Gastroesophageal sphincter (tissue), 4 donors: ENCODE results near the gene TFEC. TPM values are rescaled to one million over a fixed set of nuclear protein-coding genes. Genes with fewer than 3 reads are reported as not detected.

Source experiments
- ATAC-seq: fragments of 150-250 bp; one replicate; pipeline ENCODE4 v1.9.1; 2016; ENCODE audit warnings: mild to moderate bottlenecking, moderate library complexity
- H3K27ac ChIP-seq, 4 donors: fragments of 200-600 bp; sonication (generic) in 3 of 4; 1 replicate in 3 of 4; 2 replicates in 1 of 4; pipeline ENCODE4 v1.5.1; 2016 to 2019
- H3K27me3 ChIP-seq: fragments of 200-600 bp; sonication (generic); one replicate; pipeline ENCODE4 v1.5.1; 2019
- H3K36me3 ChIP-seq, 2 donors: fragments of 200-600 bp; sonication (generic); one replicate each; pipeline ENCODE4 v1.5.1; 2019; ENCODE audit warnings: control low read depth in 1 of 2
- H3K4me1 ChIP-seq, 3 donors: fragments of 200-600 bp; sonication (generic); 1 replicate in 2 of 3; 2 replicates in 1 of 3; pipeline ENCODE4 v1.5.1; 2016 to 2019; ENCODE audit warnings: control low read depth in 2 of 3
- H3K4me3 ChIP-seq, 2 donors: fragments of 200-600 bp; sonication (generic); one replicate each; pipeline ENCODE4 v1.5.1; 2019; ENCODE audit warnings: mild to moderate bottlenecking in 1 of 2, moderate library complexity in 1 of 2
- H3K9me3 ChIP-seq, 3 donors: fragments of 200-600 bp; sonication (generic); one replicate each; pipeline ENCODE4 v1.5.1; 2017 to 2019; ENCODE audit warnings: control low read depth in 2 of 3
- CTCF ChIP-seq, 4 experiments: fragments of 200-600 bp in 2 of 4; fragments of 450-650 bp in 2 of 4; sonication (generic) in 1 of 4; IDR thresholded peaks; one replicate each; pipeline ENCODE4 v1.5.1; 2017 to 2019; ENCODE audit warnings: antibody characterized with exemption in 4 of 4, mild to moderate bottlenecking in 2 of 4, moderate library complexity in 2 of 4
- EP300 ChIP-seq: sonication (generic); formaldehyde crosslinking; IDR thresholded peaks from one replicate; pipeline ENCODE4 v1.6.1; 2017; ENCODE audit warnings: antibody characterized with exemption, mild to moderate bottlenecking
- POLR2A ChIP-seq, 2 donors: fragments of 450-650 bp; IDR thresholded peaks; one replicate each; pipeline ENCODE4 v1.6.1; 2017; ENCODE audit warnings: antibody characterized with exemption in 2 of 2, mild to moderate bottlenecking in 2 of 2, moderate library complexity in 1 of 2
- POLR2AphosphoS5 ChIP-seq: sonication (generic); formaldehyde crosslinking; IDR thresholded peaks from one replicate; pipeline ENCODE4 v1.6.1; 2017; ENCODE audit warnings: antibody characterized with exemption
- WGBS, 2 donors: methylation state at CpG; one replicate each; pipeline ENCODE4 v1.1.5; 2018; ENCODE audit warnings: low coverage in 1 of 2; 5-methylcytosine and 5-hydroxymethylcytosine counted together
- total RNA-seq, 4 donors: library from RNA; depleted of rRNA; stranded (reverse); fragments of >200 nt; gene quantifications; one replicate each; pipeline ENCODE4 v1.1.0, GENCODE V29; 2016

Gene TFEC
- total RNA-seq, 4 donors from 2014 or later: 3.3 to 6.2 (median 4.9) TPM

GRCh38 chr7:115952832-115953231 is 77.7 kb downstream of the TFEC start:
- ATAC-seq: no peak
- WGBS, 2 donors: 91 to 100% methylated on average over 2 to 4 of the region's 4 CpGs

GRCh38 chr7:115951547-115951946 is 79.0 kb downstream of the TFEC start:
- Histone ChIP-seq H3K4me1 (no peaks in the 10 kb centered on the region), H3K36me3 (no peaks in the 10 kb centered on the region), H3K9me3 (no peaks in the 10 kb centered on the region), H3K4me3 (no peak overlapping the region), H3K27ac (no peak overlapping the region), H3K27me3 (no peaks in the 10 kb centered on the region)
- 89 to 100% methylated on average over 1 of the region's 1 CpG for WGBS, 2 donors
- ATAC-seq: no peak
- TF ChIP-seq CTCF (IDR thresholded peaks at IDR 0.05): no peak
- no peak for TF ChIP-seq POLR2AphosphoS5
- TF ChIP-seq EP300: no peak
- TF ChIP-seq POLR2A (IDR thresholded peaks at IDR 0.05): no peak

More at GRCh38 chr7:115952832-115953231, 77.7 kb downstream of the TFEC start:
- Histone ChIP-seq H3K4me3 (no peak overlapping the region), H3K27ac (no peak overlapping the region), H3K4me1 (no peaks in the 10 kb centered on the region), H3K36me3 (no peaks in the 10 kb centered on the region), H3K9me3 (no peaks in the 10 kb centered on the region), H3K27me3 (no peaks in the 10 kb centered on the region)
- TF ChIP-seq CTCF (IDR thresholded peaks at IDR 0.05) (no peak), EP300 (no peak), POLR2A (IDR thresholded peaks at IDR 0.05) (no peak), POLR2AphosphoS5 (no peak)

GRCh38 chr7:115941703-115942268 is 88.8 kb downstream of the TFEC start:
- ATAC-seq: no peak
- WGBS, 2 donors: 60 to 75% methylated on average over 4 to 5 of the region's 5 CpGs
- Histone ChIP-seq H3K9me3 (no peaks in the 10 kb centered on the region), H3K27me3 (no peaks in the 10 kb centered on the region), H3K4me3 (no peak overlapping the region), H3K4me1 (no peaks in the 10 kb centered on the region), H3K36me3 (no peaks in the 10 kb centered on the region), H3K27ac (no peak overlapping the region)
- TF ChIP-seq EP300: no peak
- no peak for TF ChIP-seq CTCF (IDR thresholded peaks at IDR 0.05)
- no peak for TF ChIP-seq POLR2A (IDR thresholded peaks at IDR 0.05)
- TF ChIP-seq POLR2AphosphoS5: no peak

- 65 to 83% methylated on average over 3 of the region's 3 CpGs for WGBS, 2 donors
- TF ChIP-seq POLR2AphosphoS5 (no peak), CTCF (IDR thresholded peaks at IDR 0.05) (no peak), POLR2A (IDR thresholded peaks at IDR 0.05) (no peak), EP300 (no peak)
- no peak for ATAC-seq
These were observed 90.0 kb downstream of the TFEC start for GRCh38 chr7:115940460-115941060.

GRCh38 chr7:115937960-115938359 is 92.6 kb downstream of the TFEC start:
- Histone ChIP-seq H3K27me3 (no peaks in the 10 kb centered on the region), H3K4me3 (no peak overlapping the region), H3K36me3 (no peaks in the 10 kb centered on the region), H3K9me3 (no peaks in the 10 kb centered on the region), H3K27ac (no peak overlapping the region), H3K4me1 (no peaks in the 10 kb centered on the region)
- no peak for ATAC-seq
- no peak for TF ChIP-seq POLR2AphosphoS5
- TF ChIP-seq CTCF (IDR thresholded peaks at IDR 0.05): no peak
- no peak for TF ChIP-seq POLR2A (IDR thresholded peaks at IDR 0.05)
- TF ChIP-seq EP300: no peak
- 67 to 73% methylated on average over 1 of the region's 1 CpG for WGBS, 2 donors

More at GRCh38 chr7:115940460-115941060, 90.0 kb downstream of the TFEC start:
- no peak overlapping the region for H3K4me3 ChIP-seq
- no peaks in the 10 kb centered on the region for H3K9me3 ChIP-seq
- no peaks in the 10 kb centered on the region for H3K27me3 ChIP-seq
- no peaks in the 10 kb centered on the region for H3K4me1 ChIP-seq
- no peak overlapping the region for H3K27ac ChIP-seq
- no peaks in the 10 kb centered on the region for H3K36me3 ChIP-seq
